BLaER1 (cell line): Measurements from ENCODE around the gene CD33.

Source experiments
- H3K27ac ChIP-seq: shearing (Covaris generic); formaldehyde crosslinking; 2 replicates; pipeline ENCODE4 v1.8.1; 2022
- H3K27me3 ChIP-seq: shearing (Covaris generic); formaldehyde crosslinking; 2 replicates; pipeline ENCODE4 v1.8.1; 2022
- H3K36me3 ChIP-seq: shearing (Covaris generic); formaldehyde crosslinking; 2 replicates; pipeline ENCODE4 v1.8.1; 2022
- H3K4me1 ChIP-seq: shearing (Covaris generic); formaldehyde crosslinking; 2 replicates; pipeline ENCODE4 v1.8.1; 2022
- H3K4me2 ChIP-seq: shearing (Covaris generic); formaldehyde crosslinking; 2 replicates; pipeline ENCODE4 v1.8.1; 2022
- H3K4me3 ChIP-seq: shearing (Covaris generic); formaldehyde crosslinking; 2 replicates; pipeline ENCODE4 v1.8.1; 2022
- H3K9ac ChIP-seq: shearing (Covaris generic); formaldehyde crosslinking; 2 replicates; pipeline ENCODE4 v1.8.1; 2022
- H3K9me3 ChIP-seq: shearing (Covaris generic); formaldehyde crosslinking; 2 replicates; pipeline ENCODE4 v1.8.1; 2022
- H4K20me1 ChIP-seq: shearing (Covaris generic); formaldehyde crosslinking; 2 replicates; pipeline ENCODE4 v1.8.1; 2022
- Cebpa-rat ChIP-seq: shearing (Covaris generic); IDR thresholded peaks from 2 replicates; pipeline ENCODE4 v1.8.1; 2022

CD33 gene

GRCh38 chr19:51253088-51253806, 28.4 kb downstream of the CD33 start:
- Histone ChIP-seq H3K9me3 (peaks cover 14% of the 10 kb centered on the region), H3K4me2 (no peak overlapping the region), H3K4me3 (no peak overlapping the region), H3K27me3 (no peaks in the 10 kb centered on the region), H3K9ac (no peak overlapping the region), H3K27ac (no peak overlapping the region), H3K36me3 (no peaks in the 10 kb centered on the region), H4K20me1 (no peaks in the 10 kb centered on the region), H3K4me1 (peaks cover 14% of the 10 kb centered on the region)
- no peak for TF ChIP-seq Cebpa-rat

- no peaks in the 10 kb centered on the region for H3K36me3 ChIP-seq
- H3K27me3 ChIP-seq = no peaks in the 10 kb centered on the region
- no peak overlapping the region for H3K4me3 ChIP-seq
- peaks cover 33% of the 10 kb centered on the region for H3K4me1 ChIP-seq
- TF ChIP-seq Cebpa-rat = no peak
- H3K27ac ChIP-seq = no peak overlapping the region; the same call in 1 of the 2 replicates
- no peaks in the 10 kb centered on the region for H4K20me1 ChIP-seq
- H3K9ac ChIP-seq = no peak overlapping the region
- H3K4me2 ChIP-seq = no peak overlapping the region
- H3K9me3 ChIP-seq = peaks cover 3% of the 10 kb centered on the region
Observed at GRCh38 chr19:51256155-51256625, 31.3 kb downstream of the CD33 start.

GRCh38 chr19:51257471-51257870, 32.6 kb downstream of the CD33 start:
- Histone ChIP-seq H4K20me1 (no peaks in the 10 kb centered on the region), H3K27ac (peak overlapping the region; percentile 76), H3K9me3 (peaks cover 3% of the 10 kb centered on the region; the same call in 1 of the 2 replicates), H3K4me1 (peaks cover 33% of the 10 kb centered on the region), H3K9ac (no peak overlapping the region), H3K36me3 (no peaks in the 10 kb centered on the region), H3K4me3 (no peak overlapping the region), H3K27me3 (no peaks in the 10 kb centered on the region), H3K4me2 (peak overlapping the region; percentile 76)
- no peak for TF ChIP-seq Cebpa-rat

- Histone ChIP-seq H3K9me3 (peaks cover 3% of the 10 kb centered on the region; the same call in 1 of the 2 replicates), H3K36me3 (no peaks in the 10 kb centered on the region), H3K4me1 (peaks cover 35% of the 10 kb centered on the region), H3K4me3 (0 out of 2 replicates have a peak overlapping the region, but pooled peaks have one; percentile 22), H4K20me1 (no peaks in the 10 kb centered on the region), H3K27ac (peak overlapping the region; percentile 76), H3K27me3 (no peaks in the 10 kb centered on the region), H3K4me2 (peak overlapping the region; percentile 76), H3K9ac (peak overlapping the region; percentile 65)
- no peak for TF ChIP-seq Cebpa-rat
Observed at GRCh38 chr19:51258165-51259160, 33.6 kb downstream of the CD33 start.

- H3K4me3 ChIP-seq = no peak overlapping the region
- no peaks in the 10 kb centered on the region for H4K20me1 ChIP-seq
- H3K27me3 ChIP-seq = no peaks in the 10 kb centered on the region
- no peaks in the 10 kb centered on the region for H3K36me3 ChIP-seq
- H3K27ac ChIP-seq = peak overlapping the region; percentile 76
- peaks cover 3% of the 10 kb centered on the region; the same call in 1 of the 2 replicates for H3K9me3 ChIP-seq
- peak overlapping the region; percentile 76 for H3K4me2 ChIP-seq
- H3K9ac ChIP-seq = no peak overlapping the region
- H3K4me1 ChIP-seq = peaks cover 46% of the 10 kb centered on the region
- no peak for TF ChIP-seq Cebpa-rat
Observed at GRCh38 chr19:51259348-51260245, 34.7 kb downstream of the CD33 start.

- peak overlapping the region; percentile 46 for H3K4me2 ChIP-seq
- H3K9me3 ChIP-seq = peaks cover 3% of the 10 kb centered on the region; the same call in 1 of the 2 replicates
- no peak for TF ChIP-seq Cebpa-rat
- H3K9ac ChIP-seq = no peak overlapping the region
- 0 out of 2 replicates have a peak overlapping the region, but pooled peaks have one; percentile 13 for H3K27ac ChIP-seq
- H3K36me3 ChIP-seq = no peaks in the 10 kb centered on the region
- no peaks in the 10 kb centered on the region for H3K27me3 ChIP-seq
- no peaks in the 10 kb centered on the region for H4K20me1 ChIP-seq
- H3K4me3 ChIP-seq = no peak overlapping the region
- H3K4me1 ChIP-seq = peaks cover 26% of the 10 kb centered on the region
Observed at GRCh38 chr19:51263808-51264207, 38.9 kb downstream of the CD33 start.

GRCh38 chr19:51271067-51271466, 46.2 kb downstream of the CD33 start:
- no peak for TF ChIP-seq Cebpa-rat

GRCh38 chr19:51272183-51272810, 47.4 kb downstream of the CD33 start:
- H3K4me2 ChIP-seq = no peak overlapping the region
- H3K27me3 ChIP-seq = no peaks in the 10 kb centered on the region
- peaks cover 10% of the 10 kb centered on the region for H3K4me1 ChIP-seq
- H3K36me3 ChIP-seq = no peaks in the 10 kb centered on the region
- no peak for TF ChIP-seq Cebpa-rat
- H3K4me3 ChIP-seq = no peak overlapping the region
- no peaks in the 10 kb centered on the region for H4K20me1 ChIP-seq
- no peaks in the 10 kb centered on the region for H3K9me3 ChIP-seq
- no peak overlapping the region for H3K9ac ChIP-seq
- H3K27ac ChIP-seq = no peak overlapping the region

More at GRCh38 chr19:51271067-51271466, 46.2 kb downstream of the CD33 start:
- Histone ChIP-seq H3K9ac (no peak overlapping the region), H3K4me3 (no peak overlapping the region), H3K36me3 (no peaks in the 10 kb centered on the region), H3K9me3 (no peaks in the 10 kb centered on the region), H3K27me3 (no peaks in the 10 kb centered on the region), H3K4me2 (no peak overlapping the region), H3K4me1 (peaks cover 10% of the 10 kb centered on the region), H4K20me1 (no peaks in the 10 kb centered on the region), H3K27ac (no peak overlapping the region)
